ENCODE results near the gene RTBDN.

GRCh38 chr19:12840091-12841079 lies 6.0 kb upstream of the RTBDN start:
- TF ChIP-seq EZH2 (IDR thresholded peaks at IDR 0.05; ENCODE audit: insufficient read depth, poor library complexity, severe bottlenecking), result no peak
- TF ChIP-seq EZH2phosphoT487 (IDR thresholded peaks at IDR 0.05; ENCODE audit: insufficient read depth, low read depth), result no peak
